Esophagus squamous epithelium (tissue), 4 donors: ENCODE data around the gene LMBRD1.

Experiments
- POLR2A ChIP-seq, 4 donors: fragments of 450-650 bp; IDR thresholded peaks; one replicate each; pipeline ENCODE4 v1.6.1; 2017; ENCODE audit warnings: antibody characterized with exemption in 4 of 4, mild to moderate bottlenecking in 4 of 4, moderate library complexity in 3 of 4
- TF ChIP-seq, protein P1 (sequence below), 6 experiments: fragments of 450-650 bp in 4 of 6; fragments of 200-600 bp in 2 of 6; sonication (generic) in 2 of 6; IDR thresholded peaks; one replicate each; pipeline ENCODE4 v1.5.1; 2016 to 2019; ENCODE audit warnings: antibody characterized with exemption in 6 of 6, mild to moderate bottlenecking in 4 of 6, moderate library complexity in 4 of 6

DNA sequence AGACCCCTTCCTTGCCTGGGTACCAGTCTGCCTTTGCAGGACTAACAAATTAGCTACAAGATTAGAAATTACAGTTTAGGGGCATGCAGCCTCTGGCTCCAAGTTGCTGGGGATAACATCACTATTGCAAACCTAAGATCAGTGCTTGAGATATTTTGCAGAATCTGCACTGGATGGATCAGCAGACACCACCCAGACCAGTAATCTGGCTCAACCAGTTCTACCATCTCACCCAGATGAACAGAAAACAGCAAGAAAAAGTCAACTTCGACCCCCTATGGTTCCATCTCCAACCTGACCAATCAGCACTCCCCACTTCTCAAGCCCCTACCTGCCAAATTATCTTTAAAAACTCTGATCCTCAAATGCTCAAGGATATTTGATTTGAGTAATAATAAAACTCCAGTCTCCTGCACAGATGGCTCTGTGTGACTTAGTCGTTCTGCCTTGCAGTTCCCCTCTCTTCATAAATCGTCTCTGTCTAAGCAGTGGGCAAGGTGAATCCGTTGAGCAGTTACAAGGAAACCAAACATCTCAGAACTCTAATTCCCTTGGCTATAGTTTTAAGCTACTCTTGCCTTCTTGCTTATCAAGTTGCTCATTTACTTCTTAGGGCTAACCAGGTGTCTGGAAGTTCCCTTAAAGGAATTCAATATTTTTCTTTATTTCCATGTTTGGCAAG, 16.1 kb upstream of the LMBRD1 start:
- TF ChIP-seq POLR2A (IDR thresholded peaks at IDR 0.05) = no peak
- TF ChIP-seq, protein P1, sequence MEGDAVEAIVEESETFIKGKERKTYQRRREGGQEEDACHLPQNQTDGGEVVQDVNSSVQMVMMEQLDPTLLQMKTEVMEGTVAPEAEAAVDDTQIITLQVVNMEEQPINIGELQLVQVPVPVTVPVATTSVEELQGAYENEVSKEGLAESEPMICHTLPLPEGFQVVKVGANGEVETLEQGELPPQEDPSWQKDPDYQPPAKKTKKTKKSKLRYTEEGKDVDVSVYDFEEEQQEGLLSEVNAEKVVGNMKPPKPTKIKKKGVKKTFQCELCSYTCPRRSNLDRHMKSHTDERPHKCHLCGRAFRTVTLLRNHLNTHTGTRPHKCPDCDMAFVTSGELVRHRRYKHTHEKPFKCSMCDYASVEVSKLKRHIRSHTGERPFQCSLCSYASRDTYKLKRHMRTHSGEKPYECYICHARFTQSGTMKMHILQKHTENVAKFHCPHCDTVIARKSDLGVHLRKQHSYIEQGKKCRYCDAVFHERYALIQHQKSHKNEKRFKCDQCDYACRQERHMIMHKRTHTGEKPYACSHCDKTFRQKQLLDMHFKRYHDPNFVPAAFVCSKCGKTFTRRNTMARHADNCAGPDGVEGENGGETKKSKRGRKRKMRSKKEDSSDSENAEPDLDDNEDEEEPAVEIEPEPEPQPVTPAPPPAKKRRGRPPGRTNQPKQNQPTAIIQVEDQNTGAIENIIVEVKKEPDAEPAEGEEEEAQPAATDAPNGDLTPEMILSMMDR (IDR thresholded peaks at IDR 0.05) = no peak
